OCI-LY3 (cell line): ENCODE results near the gene ACP7.

Experiments used
- EZH2phosphoT487 ChIP-seq: fragments of 200-600 bp; shearing (Covaris generic); IDR thresholded peaks from 2 replicates; pipeline ENCODE4 v1.6.1; 2018; ENCODE audit warnings: antibody characterized with exemption, mixed run types, low read depth
- TF ChIP-seq, protein P1 (sequence below): fragments of 200-600, 300-600 bp; sonication (generic); IDR thresholded peaks from 2 replicates; pipeline ENCODE4 v1.5.1; 2014; ENCODE audit warnings: antibody characterized with exemption, low read length, low read depth

DNA sequence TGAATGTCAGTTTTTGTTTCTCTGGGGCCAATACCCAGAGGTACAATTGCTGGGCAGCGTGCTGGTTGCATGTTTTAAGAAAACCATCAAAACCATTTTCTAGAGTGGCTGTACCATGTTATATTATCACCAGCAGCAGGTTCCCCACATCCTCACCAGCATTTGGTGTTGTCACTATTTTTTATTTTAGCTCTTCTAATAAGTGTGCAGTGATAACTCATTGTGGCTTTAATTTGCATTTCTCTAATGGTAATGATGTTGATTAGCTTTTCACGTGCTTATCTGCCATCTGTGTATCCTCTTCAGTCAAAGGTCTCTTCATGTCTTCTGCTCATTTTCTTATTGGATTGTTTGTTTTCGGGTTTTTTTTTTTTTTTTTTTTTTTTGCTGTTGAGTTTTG, 63.3 kb downstream of the ACP7 start:
- TF ChIP-seq, protein P1, sequence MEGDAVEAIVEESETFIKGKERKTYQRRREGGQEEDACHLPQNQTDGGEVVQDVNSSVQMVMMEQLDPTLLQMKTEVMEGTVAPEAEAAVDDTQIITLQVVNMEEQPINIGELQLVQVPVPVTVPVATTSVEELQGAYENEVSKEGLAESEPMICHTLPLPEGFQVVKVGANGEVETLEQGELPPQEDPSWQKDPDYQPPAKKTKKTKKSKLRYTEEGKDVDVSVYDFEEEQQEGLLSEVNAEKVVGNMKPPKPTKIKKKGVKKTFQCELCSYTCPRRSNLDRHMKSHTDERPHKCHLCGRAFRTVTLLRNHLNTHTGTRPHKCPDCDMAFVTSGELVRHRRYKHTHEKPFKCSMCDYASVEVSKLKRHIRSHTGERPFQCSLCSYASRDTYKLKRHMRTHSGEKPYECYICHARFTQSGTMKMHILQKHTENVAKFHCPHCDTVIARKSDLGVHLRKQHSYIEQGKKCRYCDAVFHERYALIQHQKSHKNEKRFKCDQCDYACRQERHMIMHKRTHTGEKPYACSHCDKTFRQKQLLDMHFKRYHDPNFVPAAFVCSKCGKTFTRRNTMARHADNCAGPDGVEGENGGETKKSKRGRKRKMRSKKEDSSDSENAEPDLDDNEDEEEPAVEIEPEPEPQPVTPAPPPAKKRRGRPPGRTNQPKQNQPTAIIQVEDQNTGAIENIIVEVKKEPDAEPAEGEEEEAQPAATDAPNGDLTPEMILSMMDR, result no peak
- no peak for TF ChIP-seq EZH2phosphoT487
